Umbilical cord (tissue), 2 donors: ENCODE measurements around the gene C1QTNF2. TPM values are rescaled to one million over a fixed set of nuclear protein-coding genes. Genes with fewer than 3 reads are reported as not detected.

ENCODE experiments used
- DNase-seq: peaks from one replicate; pipeline ENCODE4 v3.0.0-alpha.2; 2015; ENCODE audit warnings: low spot score
- total RNA-seq: library from RNA; depleted of rRNA; stranded (reverse); fragments of >200 nt; gene quantifications from one replicate; pipeline ENCODE4 v1.2.3, GENCODE V29; 2014; ENCODE audit warnings: low replicate concordance; ENCODE audit not compliant: insufficient read depth

Gene C1QTNF2
- total RNA-seq, 1 donor from 2014 or later = not detected

- no peak for DNase-seq
Measured at GRCh38 chr5:160375166-160375565, 4.7 kb upstream of the C1QTNF2 start.

- DNase-seq = no peak
Measured at GRCh38 chr5:160371294-160371693, 868 bp upstream of the C1QTNF2 start.

GRCh38 chr5:160370713-160371034 is 248 bp upstream of the C1QTNF2 start:
- no peak for DNase-seq

DNA sequence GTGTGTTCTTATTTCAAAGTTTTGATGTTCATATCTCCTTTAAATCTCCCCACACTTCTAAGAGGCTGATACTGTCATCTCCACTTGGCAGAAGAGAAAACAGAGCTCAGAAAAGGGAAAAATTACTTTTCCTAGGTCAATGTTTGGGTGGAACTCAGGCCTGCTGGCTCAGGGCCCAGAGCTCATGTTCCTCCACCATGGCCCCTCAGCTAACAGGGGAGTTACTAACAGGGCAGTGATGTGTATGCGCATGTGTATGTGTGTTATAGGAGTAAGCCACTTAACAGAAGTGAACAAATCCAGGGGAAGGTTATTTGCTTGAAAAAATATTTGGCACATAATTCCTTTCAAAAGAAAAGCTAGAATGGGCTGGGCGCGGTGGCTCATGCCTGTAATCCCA is 2.5 kb downstream of the C1QTNF2 start:
- DNase-seq = peak; percentile 94

DNA sequence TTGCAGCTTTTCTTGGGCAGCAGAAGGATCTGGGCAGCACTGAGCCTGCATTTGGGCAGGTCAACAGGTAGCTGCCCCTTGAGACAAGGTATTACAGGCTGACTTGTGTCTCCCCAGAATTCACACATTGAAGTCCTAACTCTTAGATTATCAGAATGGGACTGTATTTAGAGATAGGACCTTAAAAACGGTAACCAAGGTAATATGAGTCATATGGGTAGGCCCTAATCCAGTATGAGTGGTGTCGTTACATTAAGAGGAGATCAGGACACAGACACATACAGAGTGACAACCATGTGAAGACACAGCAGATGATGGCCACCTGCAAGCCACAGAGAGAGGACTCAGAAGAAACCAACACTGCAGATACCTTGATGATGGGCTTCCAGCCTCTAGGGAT is 3.2 kb downstream of the C1QTNF2 start:
- DNase-seq = no peak

- no peak for DNase-seq
Measured at GRCh38 chr5:160366230-160366629, 4.2 kb downstream of the C1QTNF2 start.

- DNase-seq = no peak
Measured at GRCh38 chr5:160363660-160364395, 6.6 kb downstream of the C1QTNF2 start.

DNA sequence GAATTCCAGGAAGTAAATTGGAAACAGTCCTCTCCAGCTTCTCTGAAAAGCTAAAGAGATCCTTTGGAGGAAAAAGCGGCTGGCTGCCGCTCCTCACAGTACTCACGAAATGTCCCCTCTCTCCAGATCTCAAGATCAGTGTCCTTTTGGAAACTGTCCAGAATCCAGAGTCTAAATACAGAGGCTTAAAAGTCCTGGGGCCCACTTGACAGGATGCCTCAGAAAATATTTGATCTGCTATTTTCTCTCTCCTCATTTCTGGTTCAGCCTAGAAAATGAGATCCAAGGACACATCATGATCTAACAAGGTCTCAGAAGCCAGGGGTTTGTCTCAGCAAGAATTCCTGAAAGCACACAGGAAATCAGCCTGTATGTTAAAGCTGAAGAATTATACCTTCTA is 7.2 kb downstream of the C1QTNF2 start:
- peak; percentile 80 for DNase-seq

GRCh38 chr5:160361624-160362228 is 8.7 kb downstream of the C1QTNF2 start:
- no peak for DNase-seq

DNA sequence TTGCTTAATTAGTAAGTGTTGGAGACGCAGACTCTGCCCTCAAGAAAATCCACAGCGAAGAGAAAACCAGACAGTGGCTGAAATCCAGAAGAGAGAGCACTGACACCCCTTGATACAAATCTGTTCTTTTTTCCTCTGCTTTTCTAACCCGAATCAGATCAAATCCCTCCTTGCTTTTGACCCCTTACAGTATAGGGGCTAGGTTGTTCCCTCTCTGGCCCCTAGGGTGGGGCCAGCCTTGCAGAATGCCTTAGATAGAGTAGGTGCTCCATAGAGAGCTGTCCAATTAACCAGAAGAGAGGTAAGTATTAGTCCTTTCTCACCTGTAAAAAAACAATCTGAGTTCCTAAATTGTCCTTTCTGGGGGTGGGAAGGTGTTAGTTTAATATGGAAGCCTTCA is 10.1 kb downstream of the C1QTNF2 start:
- no peak for DNase-seq

GRCh38 chr5:160359816-160360215 is 10.6 kb downstream of the C1QTNF2 start:
- peak; percentile 71 for DNase-seq

GRCh38 chr5:160359242-160359641 is 11.2 kb downstream of the C1QTNF2 start:
- no peak for DNase-seq

DNA sequence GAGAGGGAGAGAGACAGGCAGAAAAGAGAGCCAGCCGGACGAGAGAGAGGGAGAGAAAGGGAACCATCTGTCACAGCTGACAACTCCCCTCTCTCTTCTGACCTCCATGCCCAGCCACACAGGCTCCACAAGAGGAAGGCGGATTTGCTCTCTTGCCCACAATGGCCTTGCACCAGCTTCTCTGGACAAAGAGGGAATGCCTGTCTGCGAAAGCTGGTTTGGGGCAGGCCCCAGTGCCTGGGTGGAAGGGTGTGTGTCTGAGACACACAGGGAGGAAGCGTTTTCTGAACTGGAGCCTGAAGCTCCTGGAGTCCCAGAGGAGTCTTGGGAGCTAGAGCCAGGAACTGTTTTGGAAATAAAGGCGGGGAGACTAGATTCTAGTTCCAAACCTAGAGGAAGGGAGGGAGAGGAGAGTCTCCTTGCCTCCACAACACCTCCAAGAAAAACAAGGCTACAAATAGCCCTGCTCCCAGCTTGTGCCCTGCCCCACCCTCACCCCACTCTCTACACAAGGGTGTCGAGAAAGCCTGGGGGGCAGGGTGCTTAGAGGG is 12.5 kb downstream of the C1QTNF2 start:
- DNase-seq = peak; percentile 51

GRCh38 chr5:160357394-160357793 is 13.0 kb downstream of the C1QTNF2 start:
- no peak for DNase-seq

DNA sequence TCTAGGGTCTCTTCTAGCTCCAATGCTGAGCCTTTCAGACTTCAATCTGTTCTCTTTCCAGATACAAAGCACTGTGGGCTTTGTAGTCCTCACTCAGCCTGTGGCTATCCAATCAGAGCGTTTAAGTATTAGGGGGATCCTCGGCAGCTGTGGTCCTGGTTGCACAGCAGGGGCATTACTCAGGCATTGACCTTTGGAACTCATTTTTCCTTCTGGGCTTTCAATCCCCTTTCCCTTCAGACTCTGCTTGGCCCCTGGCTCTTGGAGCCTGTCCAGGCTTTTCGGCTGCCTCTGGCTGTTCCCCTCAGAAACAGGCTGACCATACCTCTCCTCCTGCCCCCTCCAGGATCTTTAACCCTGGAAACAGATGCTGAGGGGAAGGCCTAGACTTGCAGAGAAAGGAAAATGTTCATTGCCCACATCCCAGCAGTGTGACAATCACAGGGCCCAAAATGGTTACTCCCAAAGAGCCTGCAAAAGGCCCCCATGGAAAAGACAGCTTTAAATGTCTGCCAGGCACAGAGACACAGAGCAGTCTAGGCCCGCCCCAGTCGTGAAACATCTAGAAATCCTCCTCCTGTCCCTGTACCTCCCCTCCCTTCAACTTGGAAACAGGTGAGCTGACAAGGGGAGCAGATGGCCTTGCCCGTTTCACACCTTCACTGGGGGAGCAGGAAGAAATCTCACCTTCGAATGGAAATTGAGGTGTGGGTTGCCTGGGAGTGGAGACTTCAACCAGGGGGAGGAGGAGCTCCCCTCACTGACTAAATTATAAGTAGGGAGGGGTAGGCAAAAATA is 13.7 kb downstream of the C1QTNF2 start:
- peak; percentile 40 for DNase-seq

DNA sequence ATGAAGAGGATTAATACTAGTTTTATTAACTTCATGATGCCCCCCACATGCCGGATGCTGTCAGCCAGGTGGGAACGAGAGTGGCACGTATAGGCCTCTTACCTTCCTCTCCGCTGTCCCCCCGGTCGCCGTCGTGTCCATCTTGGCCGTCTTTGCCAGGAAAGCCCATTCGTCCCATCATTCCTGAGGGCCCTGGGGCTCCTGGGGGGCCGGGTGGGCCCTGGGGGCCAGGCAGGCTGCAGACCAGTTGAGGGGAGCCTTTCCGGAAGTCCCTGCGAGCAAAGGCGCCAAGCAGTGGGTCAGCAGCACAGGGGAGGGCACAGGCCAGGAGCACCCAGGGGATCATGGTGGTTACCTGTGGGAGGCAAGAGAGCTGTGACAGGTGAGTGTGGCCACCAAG is 15.8 kb downstream of the C1QTNF2 start:
- no peak for DNase-seq

- DNase-seq = no peak
Measured at GRCh38 chr5:160353379-160353778, 17.0 kb downstream of the C1QTNF2 start.

DNA sequence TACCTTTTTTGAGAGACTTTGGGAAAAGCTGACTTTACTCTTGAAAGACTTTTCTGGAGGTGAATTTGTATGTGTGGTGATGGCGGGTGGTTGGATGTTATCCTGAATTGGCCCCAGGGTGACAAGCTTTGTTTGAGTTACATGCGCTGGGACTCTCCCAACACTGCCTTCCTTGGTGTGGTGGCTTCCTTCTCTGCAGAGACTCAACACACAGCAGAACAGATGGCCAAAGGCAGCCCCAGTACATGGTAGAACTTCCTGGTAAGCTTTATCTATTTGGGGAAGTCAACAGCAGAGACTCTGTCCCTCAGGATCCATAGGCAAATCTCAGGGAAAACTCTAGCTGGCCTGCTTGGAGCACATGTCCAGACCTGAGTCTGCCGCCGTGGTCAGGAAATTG is 18.1 kb downstream of the C1QTNF2 start:
- DNase-seq = no peak

GRCh38 chr5:160349935-160350303 is 20.5 kb downstream of the C1QTNF2 start:
- DNase-seq = peak; percentile 85

DNA sequence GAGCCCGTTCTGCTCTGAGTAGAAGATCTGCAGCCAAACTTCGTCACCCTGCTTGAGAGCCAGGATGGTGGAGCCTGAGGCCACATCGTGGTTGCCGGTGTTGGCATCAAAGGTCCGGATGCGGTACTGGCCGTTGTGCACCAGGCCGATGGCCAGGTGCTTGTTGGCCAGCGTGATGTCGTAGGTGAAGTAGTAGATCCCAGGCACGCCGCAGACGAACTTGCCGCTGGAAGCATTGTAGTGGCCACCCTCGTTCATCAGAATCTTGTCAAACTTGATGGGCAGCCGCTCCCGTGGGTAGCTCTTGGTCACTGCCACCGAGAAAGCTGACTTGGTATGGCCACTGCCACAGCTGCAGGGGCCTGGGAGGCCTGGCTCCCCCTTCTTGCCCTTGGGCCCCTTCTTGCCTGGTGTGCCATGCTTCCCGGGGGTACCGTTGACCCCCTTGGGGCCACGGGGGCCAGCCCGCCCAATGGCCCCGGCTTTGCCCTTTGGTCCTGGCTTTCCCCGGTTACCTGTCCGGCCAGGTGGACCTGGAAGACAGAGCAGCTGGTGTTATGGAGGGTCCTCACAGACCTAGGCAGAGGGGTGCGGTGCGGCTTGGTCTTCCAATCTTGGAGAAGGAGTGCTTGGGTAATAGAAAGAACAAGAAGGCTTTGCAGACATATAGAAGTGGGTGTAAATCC is 21.0 kb downstream of the C1QTNF2 start:
- DNase-seq = no peak

GRCh38 chr5:160348080-160348479 is 22.3 kb downstream of the C1QTNF2 start:
- DNase-seq = no peak

GRCh38 chr5:160347448-160347847 is 23.0 kb downstream of the C1QTNF2 start:
- no peak for DNase-seq
